Peyer's patch (tissue), 4 donors: ENCODE data around the gene BCAS3.

Source experiments
- CTCF ChIP-seq, 6 experiments: fragments of 450-650 bp in 4 of 6; fragments of 200-600 bp in 2 of 6; sonication (generic) in 1 of 6; IDR thresholded peaks; one replicate each; pipeline ENCODE4 v1.5.1; 2017 to 2019; ENCODE audit warnings: antibody characterized with exemption in 6 of 6, mild to moderate bottlenecking in 3 of 6, moderate library complexity in 1 of 6
- POLR2A ChIP-seq, 2 donors: fragments of 450-650 bp; IDR thresholded peaks; one replicate each; pipeline ENCODE4 v1.5.1; 2017; ENCODE audit warnings: antibody characterized with exemption in 2 of 2, mild to moderate bottlenecking in 2 of 2, moderate library complexity in 2 of 2

- TF ChIP-seq CTCF (IDR thresholded peaks at IDR 0.05), result no peak
- TF ChIP-seq POLR2A (IDR thresholded peaks at IDR 0.05), result no peak
Observed at GRCh38 chr17:60817192-60817591, 139.5 kb downstream of the BCAS3 start.
